ENCODE data around the gene PTPRN2. TPM values are rescaled to one million over a fixed set of nuclear protein-coding genes. Genes with fewer than 3 reads are reported as not detected.
"Not testable (repeated sequence)": the region's sequence is repeated elsewhere in the genome, so short reads cannot be mapped to it uniquely, and the experiment has no call there.

Gene PTPRN2
- total and polyA plus RNA-seq, 7 donors: 3.2 to 7.1 (median 5.5) TPM

DNA sequence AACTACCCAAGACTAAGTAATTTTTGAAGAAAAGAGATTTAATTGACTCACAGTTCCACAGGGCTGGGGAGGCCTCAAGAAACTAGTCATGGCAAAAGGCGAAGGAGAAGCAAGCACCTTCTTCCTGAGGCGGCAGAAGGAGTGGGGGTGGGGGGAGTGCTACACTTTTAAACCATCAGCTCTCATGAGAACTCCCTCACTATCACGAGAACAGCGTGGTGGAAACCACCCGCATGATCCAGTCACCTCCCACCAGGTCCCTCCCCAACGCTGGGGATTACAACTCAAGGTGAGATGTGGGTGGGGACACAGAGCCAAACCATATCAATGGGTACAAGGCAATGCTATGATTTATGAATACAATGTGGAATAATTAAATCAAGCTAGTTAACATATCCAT, 241.9 kb downstream of the PTPRN2 start:
- peak; percentile 26 for DNase-seq
- Histone ChIP-seq H3K4me1 (no peaks in the 10 kb centered on the region), H3K4me3 (no peak overlapping the region), H3K27ac (no peak overlapping the region), H3K27me3 (no peaks in the 10 kb centered on the region), H3K9me3 (no peaks in the 10 kb centered on the region), H3K36me3 (no peaks in the 10 kb centered on the region)
- intact Hi-C loops (cut with DNase I): no loop called here
- 74% methylated on average over 6 of the region's 6 CpGs for WGBS, 2 donors
- no peak for TF ChIP-seq POLR2A (IDR thresholded peaks at IDR 0.05)
- no peak for TF ChIP-seq EP300 (IDR thresholded peaks at IDR 0.05)
- TF ChIP-seq, protein P1, sequence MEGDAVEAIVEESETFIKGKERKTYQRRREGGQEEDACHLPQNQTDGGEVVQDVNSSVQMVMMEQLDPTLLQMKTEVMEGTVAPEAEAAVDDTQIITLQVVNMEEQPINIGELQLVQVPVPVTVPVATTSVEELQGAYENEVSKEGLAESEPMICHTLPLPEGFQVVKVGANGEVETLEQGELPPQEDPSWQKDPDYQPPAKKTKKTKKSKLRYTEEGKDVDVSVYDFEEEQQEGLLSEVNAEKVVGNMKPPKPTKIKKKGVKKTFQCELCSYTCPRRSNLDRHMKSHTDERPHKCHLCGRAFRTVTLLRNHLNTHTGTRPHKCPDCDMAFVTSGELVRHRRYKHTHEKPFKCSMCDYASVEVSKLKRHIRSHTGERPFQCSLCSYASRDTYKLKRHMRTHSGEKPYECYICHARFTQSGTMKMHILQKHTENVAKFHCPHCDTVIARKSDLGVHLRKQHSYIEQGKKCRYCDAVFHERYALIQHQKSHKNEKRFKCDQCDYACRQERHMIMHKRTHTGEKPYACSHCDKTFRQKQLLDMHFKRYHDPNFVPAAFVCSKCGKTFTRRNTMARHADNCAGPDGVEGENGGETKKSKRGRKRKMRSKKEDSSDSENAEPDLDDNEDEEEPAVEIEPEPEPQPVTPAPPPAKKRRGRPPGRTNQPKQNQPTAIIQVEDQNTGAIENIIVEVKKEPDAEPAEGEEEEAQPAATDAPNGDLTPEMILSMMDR (IDR thresholded peaks at IDR 0.05): no peak
- TF ChIP-seq POLR2AphosphoS5 (IDR thresholded peaks at IDR 0.05): no peak

DNA sequence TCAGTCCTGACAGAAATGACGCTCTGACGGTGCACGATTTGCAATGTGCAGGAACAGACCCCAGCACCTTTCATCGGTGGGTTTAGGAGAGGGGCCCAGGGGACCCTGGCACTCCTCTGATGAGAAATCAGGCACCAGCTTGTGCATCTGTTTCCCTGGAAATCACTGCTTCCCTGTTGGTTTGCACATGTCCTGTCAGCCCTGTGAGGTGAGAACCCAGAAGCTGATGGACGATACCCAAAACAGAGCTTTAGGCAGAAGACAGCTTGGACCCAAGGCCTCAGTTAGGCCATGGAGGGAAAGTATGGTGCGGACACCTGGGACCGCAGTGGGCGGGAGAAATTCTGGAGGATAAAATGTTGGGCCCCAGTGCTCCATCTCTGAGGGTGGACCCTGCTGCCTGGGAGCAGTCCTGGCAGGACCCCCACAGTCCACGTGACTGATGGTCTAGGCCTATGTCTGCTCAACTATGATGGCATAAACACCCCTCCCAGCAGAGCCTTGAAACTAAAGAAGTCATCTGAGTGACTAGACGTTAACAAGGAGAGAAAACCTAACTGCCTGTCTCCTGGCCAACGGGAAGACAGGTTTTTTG, 242.8 kb downstream of the PTPRN2 start:
- intact Hi-C loops (cut with DNase I): no loop called here
- Histone ChIP-seq H3K27ac (no peak overlapping the region), H3K27me3 (no peaks in the 10 kb centered on the region), H3K36me3 (no peaks in the 10 kb centered on the region), H3K4me1 (no peaks in the 10 kb centered on the region), H3K4me3 (no peak overlapping the region), H3K9me3 (no peaks in the 10 kb centered on the region)
- 76 to 88% methylated on average over 11 of the region's 11 CpGs for whole genome bisulfite sequencing, 2 donors
- peak; percentile 27 for DNase-seq
- TF ChIP-seq EP300 (IDR thresholded peaks at IDR 0.05): no peak
- no peak for TF ChIP-seq POLR2A (IDR thresholded peaks at IDR 0.05)

DNA sequence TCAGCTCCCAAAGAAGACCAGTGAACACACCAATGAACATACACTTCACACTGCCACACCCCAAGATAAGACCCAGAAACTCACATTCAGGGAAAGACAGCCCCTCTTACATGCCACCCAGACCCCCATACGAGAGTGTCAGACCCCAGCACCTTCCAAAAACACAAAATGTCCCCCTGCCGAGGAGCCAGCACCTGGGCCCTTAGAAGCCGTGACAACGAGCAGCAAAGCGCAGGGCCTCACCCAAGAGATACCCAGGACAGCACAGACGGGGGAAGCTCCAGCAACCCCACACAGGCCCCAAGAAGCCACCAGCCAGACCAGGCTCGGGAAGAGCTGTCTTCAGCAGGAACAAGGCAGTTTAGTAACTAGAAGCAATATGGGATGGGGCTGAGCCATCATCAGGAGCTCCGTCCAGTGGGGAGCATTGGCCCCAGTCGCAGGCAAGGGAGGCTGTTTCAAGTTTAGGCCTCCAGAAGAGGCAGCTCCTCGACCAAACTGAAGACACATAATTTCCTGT, 243.6 kb downstream of the PTPRN2 start:
- no peaks in the 10 kb centered on the region for H3K4me1 ChIP-seq
- no peak overlapping the region for H3K4me3 ChIP-seq
- no peaks in the 10 kb centered on the region for H3K36me3 ChIP-seq
- H3K9me3 ChIP-seq: no peaks in the 10 kb centered on the region
- intact Hi-C loops (cut with DNase I): no loop called here
- H3K27me3 ChIP-seq: no peaks in the 10 kb centered on the region
- TF ChIP-seq EP300 (IDR thresholded peaks at IDR 0.05): no peak
- TF ChIP-seq POLR2AphosphoS5 (IDR thresholded peaks at IDR 0.05): no peak
- TF ChIP-seq, protein P1 (IDR thresholded peaks at IDR 0.05): no peak
- TF ChIP-seq POLR2A (IDR thresholded peaks at IDR 0.05): no peak
- DNase-seq: no peak
- H3K27ac ChIP-seq: no peak overlapping the region
- WGBS, 2 donors: 83 to 84% methylated on average over 10 of the region's 10 CpGs

DNA sequence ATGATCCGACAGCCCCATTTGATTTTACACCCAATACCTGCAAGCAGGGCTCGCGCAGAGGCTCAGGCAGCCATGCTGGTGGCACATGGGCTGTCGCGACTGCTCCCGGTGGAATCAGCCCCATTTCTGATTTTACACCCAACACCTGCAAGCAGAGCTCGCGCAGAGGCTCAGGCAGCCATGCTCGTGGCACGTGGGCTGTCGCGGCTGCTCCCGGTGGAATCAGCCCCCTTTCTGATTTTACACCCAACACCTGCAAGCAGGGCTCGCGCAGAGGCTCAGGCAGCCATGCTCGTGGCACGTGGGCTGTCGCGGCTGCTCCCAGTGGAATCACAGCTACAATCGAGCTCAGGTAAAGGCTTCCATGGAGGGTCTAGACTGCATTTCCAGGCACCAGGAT, 244.1 kb downstream of the PTPRN2 start:
- no peak for DNase-seq
- TF ChIP-seq, protein P1 (IDR thresholded peaks at IDR 0.05): no peak
- TF ChIP-seq POLR2AphosphoS5 (IDR thresholded peaks at IDR 0.05): no peak
- Histone ChIP-seq H3K27ac (no peak overlapping the region), H3K4me1 (no peaks in the 10 kb centered on the region), H3K27me3 (no peaks in the 10 kb centered on the region), H3K9me3 (no peaks in the 10 kb centered on the region), H3K36me3 (no peaks in the 10 kb centered on the region), H3K4me3 (no peak overlapping the region)
- intact Hi-C loops (cut with DNase I): no loop called here
- 96% methylated on average over 20 of the region's 20 CpGs for WGBS, 2 donors

DNA sequence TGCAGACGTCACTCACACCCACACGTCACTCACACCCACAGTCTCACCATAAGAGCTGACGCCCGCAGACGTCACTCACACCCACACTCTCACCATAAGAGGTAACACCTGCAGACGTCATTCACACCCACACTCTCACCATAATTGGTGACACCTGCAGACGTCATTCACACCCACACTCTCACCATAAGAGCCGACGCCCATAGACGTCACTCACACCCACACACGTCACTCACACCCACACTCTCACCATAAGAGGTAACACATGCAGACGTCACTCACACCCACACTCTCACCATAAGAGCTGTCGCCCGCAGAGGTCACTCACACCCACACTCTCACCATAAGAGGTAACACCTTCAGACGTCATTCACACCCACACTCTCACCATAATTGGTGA, 246.5 kb downstream of the PTPRN2 start:
- H3K9me3 ChIP-seq; H3K36me3 ChIP-seq; intact Hi-C loops (cut with DNase I); H3K27me3 ChIP-seq; H3K4me3 ChIP-seq; H3K4me1 ChIP-seq; H3K27ac ChIP-seq: not testable (repeated sequence)
- 72 to 90% methylated on average over 15 of the region's 15 CpGs for WGBS, 2 donors
- peak; percentile 61 for DNase-seq

DNA sequence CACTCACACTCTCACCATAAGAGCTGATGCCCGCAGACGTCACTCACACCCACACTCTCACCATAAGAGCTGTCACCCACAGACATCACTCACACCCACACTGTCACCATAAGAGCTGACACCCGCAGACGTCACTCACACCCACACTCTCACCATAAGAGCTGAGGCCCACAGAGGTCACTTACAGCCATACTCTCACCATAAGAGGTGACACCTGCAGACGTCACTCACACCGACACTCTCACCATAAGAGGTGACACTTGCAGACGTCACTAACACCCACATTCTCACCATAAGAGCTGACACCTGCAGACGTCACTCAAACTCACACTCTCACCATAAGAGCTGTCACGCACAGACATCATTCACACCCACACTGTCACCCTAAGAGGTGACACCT, 250.7 kb downstream of the PTPRN2 start:
- 77 to 83% methylated on average over 9 of the region's 9 CpGs for WGBS, 2 donors
- H3K9me3 ChIP-seq; H3K27ac ChIP-seq; H3K4me3 ChIP-seq; H3K36me3 ChIP-seq; DNase-seq; intact Hi-C loops (cut with DNase I); H3K4me1 ChIP-seq; H3K27me3 ChIP-seq: not testable (repeated sequence)

DNA sequence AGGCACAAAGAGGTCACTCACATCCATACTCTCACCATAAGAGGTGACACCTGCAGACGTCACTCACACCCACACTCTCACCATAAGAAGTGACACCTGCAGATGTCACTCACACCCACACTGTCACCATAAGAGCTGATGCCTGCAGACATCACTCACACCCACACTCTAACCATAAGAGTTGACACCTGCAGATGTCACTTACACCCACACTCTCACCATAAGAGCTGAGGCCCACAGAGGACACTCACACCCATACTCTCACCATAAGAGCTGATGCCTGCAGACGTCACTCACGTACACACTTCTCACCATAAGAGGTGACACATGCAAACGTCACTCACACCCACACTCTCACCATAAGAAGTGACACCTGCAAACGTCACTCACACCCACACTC, 255.1 kb downstream of the PTPRN2 start:
- H3K36me3 ChIP-seq; H3K4me1 ChIP-seq; H3K27me3 ChIP-seq; H3K27ac ChIP-seq; DNase-seq; H3K9me3 ChIP-seq; H3K4me3 ChIP-seq; intact Hi-C loops (cut with DNase I): not testable (repeated sequence)
- 81 to 90% methylated on average over 4 of the region's 5 CpGs for WGBS, 2 donors

DNA sequence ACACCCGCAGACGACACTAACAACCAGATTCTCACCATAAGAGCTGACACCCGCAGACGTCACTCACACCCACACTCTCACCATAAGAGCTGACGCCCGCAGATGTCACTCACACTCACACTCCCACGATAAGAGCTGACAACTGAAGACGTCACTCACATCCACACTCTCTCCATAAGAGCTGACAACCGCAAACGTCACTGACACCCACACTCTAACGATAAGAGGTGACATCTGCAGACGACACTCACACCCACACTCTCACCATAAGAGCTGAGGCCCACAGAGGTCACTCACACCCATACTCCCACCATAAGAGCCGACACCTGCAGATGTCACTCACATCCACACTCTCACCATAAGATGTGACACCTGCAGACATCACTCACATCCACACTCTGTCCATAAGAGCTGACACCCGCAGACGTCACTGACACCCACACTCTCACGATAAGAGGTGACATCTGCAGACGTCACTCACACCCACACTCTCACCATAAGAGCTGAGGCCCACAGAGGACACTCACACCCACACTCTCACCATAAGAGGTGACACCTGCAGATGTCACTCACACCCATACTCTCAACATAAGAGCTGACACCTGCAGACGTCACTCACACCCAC, 255.7 kb downstream of the PTPRN2 start:
- H3K4me1 ChIP-seq; H3K27me3 ChIP-seq; H3K4me3 ChIP-seq; H3K9me3 ChIP-seq; H3K36me3 ChIP-seq; H3K27ac ChIP-seq; intact Hi-C loops (cut with DNase I); DNase-seq: not testable (repeated sequence)
- WGBS, 2 donors: 94 to 95% methylated on average over 18 of the region's 18 CpGs

Data from sigmoid colon (tissue), 7 donors.